GM18526 (cell line): ENCODE measurements around the gene YLPM1.

ENCODE experiments used
- POLR2A ChIP-seq: IDR thresholded peaks from 3 replicates; pipeline ENCODE4 v1.6.1; 2011; ENCODE audit not compliant: insufficient read length; ENCODE audit errors: extremely low read depth

Gene YLPM1

DNA sequence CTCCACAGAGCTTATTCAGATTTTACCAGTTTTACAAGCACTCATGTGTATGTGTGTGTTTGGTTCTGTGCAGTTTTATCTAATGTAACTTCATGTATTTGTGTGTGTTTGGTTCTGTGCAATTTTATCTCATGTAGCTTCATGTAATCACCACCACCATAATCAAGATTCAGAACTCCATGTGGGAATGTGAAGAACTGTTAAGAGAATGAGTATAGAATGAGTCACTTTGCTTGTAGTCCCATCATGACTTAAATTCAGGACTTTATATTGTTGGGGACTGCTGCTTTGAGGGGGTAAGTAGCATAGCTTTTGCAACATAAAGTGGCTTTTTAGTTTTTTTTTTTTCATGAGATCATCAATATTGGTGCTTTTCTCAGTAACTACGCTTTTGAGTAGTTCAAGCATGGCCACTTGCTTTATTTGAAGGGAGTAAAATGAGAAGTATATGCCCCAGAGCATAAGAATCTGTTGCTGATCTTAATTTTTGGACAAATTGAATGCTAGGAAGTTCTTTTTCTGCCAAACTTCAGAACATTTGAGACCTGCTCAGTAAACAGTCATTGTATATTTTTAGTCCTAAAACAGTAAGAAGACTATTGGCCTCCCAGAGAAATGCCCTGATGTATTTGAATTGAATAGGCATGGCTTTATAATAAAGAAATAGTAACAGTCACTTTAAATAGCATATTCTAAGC lies 84.0 kb downstream of the YLPM1 start:
- TF ChIP-seq POLR2A: no peak

DNA sequence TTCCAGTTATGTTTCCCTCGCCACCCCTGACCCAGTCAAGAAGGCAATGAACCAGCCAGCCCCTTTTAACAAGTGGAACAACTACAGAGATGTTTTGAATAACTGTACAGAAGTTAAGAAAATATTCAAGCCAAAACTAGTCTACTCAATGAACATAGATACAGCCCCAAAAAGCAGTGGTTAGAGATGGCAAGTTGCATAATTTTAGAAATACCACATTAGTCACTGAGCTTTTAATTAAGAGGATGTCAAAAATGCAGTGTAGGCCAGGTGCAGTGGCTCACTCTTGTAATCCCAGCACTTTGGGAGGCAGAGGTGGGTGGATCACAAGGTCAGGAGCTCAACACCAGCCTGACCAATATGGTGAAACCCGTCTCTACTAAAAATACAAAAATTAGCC lies 85.7 kb downstream of the YLPM1 start:
- TF ChIP-seq POLR2A: no peak

DNA sequence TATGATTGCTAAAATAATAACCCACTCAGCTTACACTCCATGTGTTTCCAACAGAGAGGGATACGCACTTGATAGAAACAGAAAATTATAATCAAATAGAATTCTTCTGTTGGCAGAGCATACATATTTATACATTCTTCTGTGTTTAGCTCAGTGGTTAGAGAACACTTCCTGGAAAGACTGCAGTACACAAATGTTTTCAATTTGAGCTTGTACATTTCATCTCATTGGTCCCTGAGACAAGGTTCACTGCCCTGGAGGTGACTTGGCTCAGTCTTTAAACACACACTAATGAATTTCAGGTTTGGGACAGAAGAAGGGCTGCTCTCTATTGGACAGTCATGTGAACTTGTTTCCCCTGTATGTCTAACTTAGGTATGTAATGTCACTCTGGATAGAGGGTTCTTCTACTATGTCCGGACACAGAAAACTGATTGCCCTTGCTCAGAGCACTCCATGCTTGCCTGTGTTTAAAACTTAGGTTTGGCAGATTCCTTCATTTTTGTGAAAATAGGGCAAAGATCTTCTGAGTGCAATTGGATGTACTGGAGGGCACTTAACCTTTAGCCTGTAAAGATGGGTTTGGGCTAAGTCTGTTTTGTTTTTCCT lies 89.9 kb downstream of the YLPM1 start:
- TF ChIP-seq POLR2A: no peak

DNA sequence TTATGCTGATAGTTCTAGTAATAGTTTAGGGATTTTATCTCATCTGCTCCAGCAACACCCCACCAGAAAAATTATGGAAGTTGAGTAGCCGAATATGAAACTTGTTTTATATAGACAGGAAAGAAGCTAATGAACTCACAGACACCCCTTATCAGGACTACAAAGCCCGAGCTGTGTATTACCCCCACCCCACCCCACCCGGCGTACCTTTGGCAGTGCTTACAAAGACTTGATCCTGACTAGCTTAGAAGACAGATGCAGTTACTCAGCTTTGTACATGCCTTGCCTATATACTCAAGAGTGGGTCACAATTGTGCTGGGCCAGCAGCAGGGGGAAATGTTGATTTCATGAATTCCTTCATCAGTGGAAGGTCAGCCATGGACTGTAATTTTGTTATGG lies 90.5 kb downstream of the YLPM1 start:
- TF ChIP-seq POLR2A: no peak

DNA sequence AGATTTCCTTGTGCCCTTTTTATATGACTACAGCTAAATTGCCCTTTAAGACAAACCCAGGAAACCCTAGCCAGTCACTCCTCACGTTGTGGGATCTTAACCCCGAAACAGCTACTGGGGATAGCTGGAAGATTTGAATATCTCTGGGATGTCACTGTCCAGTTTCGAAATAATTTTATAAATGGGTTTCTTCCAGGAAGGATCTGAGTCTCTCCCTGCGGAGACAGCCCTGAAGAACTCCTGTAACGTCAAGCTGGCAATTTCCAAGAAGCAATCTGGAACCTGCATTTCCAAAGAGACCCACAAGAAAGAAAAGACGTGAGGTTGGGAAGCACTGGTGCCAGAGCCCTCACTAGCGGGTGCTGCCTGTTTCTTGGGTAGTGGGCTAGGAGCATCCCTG lies 91.9 kb downstream of the YLPM1 start:
- TF ChIP-seq POLR2A: no peak

DNA sequence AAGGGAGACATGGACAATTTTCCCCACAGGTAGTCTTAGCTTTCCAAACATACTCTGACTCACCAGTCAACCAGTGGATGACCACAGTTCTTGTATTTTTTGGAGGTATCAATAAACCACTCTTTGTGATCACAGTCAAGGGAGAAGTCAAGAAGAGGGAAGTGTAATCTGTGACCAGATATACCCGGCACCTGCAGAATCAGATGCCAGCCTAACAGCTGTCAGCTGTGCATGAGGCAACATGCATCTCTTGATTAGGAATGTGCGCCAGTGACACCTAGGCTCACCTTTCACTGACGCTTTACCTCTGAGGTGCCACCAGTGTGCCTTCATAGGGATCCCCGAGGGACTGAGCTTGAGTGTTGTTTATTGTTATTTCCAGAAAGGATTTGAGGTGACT lies 92.8 kb downstream of the YLPM1 start:
- no peak for TF ChIP-seq POLR2A

DNA sequence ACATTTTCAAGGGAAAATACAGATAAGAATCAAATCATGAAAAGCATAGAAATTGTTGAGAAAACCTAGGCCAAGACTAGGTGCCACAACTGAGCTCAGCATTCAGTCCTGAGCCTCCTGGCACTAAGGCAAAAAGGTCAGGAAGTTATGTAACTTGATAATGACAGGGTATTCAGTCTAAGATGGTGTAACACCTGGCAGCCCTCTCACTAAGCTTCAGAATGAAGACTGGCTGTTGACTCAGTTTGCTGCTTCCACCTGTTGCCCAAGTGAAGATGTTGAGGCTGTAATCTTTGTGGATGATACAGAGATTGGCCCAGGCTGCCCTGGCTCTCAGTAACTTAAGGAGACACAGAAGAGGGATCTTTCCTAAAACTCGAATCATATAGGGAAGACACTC lies 93.2 kb downstream of the YLPM1 start:
- no peak for TF ChIP-seq POLR2A

DNA sequence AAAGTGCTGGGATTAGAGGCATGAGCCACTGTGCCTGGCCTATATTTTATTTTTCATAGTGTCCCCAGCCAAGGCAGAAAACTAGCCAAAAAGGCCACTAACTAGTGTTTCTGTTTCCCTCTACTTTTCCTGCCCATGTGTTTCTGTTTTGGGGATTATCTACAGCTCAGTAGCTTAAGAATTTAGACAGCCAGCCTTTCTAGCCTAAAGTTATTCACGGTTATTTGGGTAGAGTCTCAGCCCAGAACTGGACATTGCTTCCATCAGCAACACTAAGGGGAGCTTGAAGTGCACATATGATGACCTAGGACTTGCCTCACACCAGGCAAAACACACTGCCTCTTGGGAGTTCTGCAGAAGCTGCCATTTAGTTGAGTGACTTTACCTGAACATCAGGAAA lies 94.9 kb downstream of the YLPM1 start:
- TF ChIP-seq POLR2A: no peak

DNA sequence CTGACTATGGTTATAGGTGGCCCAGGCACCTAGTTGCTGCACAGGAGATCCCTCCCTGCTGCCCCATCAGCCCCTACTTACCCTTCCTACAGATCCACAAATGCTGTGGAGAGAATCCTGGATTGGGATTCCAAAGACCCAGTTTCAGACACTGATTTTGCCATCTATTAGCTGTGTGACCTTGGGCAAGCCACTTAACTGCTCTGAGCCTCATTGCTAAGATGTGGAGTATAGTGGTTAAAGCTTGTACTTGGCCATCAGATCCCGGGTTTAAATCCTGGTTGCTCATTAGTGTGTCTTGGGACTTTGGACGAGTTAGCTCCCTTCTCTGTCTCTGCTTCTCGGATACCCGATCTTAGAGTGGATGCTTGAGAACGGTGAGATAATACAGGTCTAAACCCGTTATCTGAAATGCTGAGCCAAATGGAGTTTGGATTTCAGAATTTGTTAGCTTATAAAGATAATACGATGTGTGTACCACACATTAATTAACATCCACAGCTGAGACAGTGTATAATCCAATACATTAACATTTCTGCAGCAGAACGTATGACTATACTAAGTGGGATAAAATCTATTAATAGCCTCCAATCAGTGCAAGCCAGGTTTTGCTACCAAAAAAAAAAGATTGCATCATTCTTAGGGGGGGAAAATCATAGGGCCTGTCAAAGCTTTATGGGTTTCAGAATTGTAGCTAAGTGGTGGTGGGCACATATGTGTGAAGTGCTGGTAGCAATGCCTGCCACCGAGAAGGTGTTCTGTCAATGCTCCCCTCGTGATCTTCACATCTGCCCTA lies 96.8 kb downstream of the YLPM1 start:
- no peak for TF ChIP-seq POLR2A

DNA sequence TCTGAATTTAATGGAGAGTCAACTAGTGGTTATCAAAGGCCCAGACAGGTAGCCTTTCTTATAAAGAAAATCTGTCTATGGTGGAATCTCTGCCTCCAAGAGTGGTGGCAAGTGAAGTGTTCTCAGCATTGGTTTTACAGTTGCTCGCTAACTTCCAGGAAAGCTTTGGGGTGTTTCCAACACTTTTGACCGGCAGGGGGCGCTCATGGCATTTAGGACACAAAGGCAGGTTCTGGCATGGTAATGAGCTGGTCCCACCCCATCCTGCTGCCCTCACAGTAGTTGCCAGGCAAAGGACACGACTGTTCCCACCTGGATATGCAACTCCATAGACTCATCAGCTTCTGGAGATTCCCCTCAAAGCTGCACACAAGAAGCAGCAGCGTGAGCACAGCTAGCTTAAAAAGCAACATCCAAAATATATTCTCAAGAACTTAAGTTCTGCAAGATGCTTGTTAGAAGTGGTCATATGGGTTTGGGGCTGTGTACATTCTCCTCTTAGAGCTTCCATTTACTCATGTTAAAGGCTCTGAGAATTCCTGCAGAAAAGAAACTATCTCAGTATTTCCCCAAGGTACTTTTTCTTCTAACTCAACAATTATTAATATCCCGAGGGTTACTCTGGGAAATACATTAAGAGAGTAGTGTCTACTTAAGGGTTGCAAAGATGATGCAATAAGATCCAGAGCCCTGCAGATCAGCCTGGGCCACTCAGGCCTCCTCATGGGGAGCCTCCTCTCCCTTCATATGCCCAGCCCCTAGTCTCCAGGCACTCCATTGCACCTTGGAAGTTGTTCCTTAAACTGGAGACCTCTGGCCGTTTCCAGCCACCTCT lies 98.0 kb downstream of the YLPM1 start:
- no peak for TF ChIP-seq POLR2A

DNA sequence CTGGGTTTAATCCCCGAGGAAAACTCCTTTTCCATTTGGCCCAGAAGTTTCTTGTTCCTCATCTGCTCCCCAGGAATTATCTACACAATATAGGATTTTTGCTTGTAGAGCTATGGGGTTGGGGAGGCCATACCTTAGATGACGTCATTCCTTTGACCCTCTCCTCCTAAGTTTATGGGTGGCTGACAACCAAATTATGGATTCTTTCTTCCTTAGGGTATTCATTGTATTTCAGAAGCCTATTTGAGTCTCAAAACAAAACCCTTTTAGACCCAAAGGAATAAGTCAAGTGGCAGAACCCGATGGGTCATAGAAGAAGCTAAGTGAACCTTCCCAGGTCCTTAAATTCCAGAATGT lies 98.6 kb downstream of the YLPM1 start:
- TF ChIP-seq POLR2A: no peak

DNA sequence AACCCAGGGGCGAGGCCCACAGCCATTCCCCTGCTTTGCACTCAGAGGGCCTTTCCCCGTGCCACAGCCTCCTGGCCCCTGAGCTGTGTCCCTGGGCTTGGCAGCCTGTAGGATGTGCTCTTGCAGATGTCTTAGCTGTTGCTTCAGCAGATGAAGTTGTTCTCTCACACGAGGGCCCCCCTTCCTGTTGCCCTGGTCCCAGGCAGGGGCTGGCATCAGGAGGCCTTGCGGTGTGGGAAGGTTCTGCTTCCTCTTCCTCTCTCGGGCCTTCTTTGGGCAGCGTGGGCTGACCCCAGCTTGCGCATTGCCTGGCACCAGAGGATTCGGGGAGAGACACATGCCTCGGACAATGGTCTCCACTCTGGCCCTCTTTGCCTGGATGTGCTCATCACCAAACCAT lies 100.2 kb downstream of the YLPM1 start:
- no peak for TF ChIP-seq POLR2A

DNA sequence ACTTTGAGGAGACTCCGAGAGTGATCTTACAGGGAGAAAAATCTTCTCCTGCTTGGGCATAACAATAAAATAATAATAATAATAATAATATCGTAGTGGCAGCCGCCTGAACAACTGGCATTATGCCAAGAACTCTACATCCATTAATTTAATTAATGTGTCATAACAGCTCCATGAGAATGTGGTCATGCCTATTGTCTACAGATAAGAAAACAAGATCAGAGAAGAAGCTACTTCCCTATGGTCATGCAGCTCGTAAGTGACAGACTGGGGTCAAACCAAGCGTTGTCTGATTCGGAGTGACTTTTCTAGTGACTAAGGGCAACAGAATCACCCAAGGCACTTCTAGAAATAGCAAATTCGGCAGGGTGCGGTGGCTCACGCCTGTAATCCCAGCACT lies 101.1 kb downstream of the YLPM1 start:
- no peak for TF ChIP-seq POLR2A

DNA sequence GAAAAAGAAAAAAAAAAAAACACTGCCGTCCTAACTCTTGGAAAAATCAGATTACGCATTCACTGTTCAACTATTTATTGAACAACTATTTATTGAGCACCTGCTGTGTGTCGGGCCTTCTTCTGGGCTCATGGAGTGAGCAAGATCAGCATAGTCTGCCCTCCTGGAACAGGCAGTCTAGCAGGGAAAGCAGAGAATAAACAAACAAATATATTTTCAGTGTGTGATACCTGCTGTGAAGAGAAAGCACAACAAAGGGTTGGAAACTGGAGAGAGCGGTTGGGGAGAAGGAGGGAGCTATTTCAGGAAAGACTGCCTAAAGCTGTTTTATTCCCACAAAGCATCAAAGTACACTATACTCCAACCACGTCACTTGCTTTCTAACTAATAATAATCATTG lies 102.0 kb downstream of the YLPM1 start:
- TF ChIP-seq POLR2A: no peak

DNA sequence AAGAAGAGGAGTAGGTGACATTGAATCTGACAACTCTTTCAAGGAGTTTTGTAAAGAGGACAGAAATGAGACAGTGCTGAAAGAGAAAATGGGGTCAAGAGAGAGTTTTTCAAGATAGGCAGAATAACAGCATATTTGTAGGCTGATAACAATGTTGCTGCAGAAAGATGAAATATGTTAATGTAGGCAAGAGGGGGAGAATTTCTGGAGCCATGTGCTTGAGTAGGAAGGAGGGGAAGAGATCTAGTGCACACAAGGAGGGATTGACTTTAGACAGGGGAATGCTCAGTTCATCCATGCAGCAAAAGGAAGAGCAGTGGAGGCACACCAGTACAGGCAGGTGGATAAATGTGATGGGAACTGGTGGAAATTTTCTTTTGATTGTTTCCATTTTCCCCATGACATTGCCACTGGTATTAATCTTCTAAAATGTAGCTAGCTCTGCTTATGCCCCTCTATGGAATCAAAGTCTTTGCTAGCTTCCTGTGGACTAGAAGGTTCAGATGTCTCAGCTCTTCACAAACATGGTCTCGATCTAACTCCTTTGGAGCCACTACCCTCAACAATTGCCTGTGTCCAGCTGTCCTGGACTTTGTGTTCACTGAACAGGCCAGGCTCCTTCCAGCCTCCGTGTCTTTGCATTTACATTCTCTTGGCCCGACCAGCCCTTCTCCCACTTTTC lies 103.7 kb downstream of the YLPM1 start:
- TF ChIP-seq POLR2A: no peak

DNA sequence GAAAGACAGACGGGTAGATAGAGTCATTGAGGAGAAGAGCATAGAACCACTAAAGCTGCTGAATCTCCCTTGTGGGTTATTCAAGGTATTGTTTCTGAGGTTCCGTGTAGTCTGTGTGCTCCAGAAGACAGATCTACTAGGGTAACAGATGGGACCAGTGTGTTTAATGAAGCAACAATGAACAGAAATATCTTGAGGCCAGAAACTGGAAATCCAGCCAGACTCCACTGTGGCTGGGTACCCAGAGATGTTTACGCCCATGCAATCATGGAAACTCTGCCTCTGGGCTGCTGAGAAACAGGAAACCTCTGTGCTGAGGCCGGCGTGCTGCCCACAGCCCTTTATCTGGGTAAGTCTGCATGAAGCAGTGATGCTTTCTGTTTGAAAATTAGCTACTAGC lies 104.6 kb downstream of the YLPM1 start:
- TF ChIP-seq POLR2A: no peak

DNA sequence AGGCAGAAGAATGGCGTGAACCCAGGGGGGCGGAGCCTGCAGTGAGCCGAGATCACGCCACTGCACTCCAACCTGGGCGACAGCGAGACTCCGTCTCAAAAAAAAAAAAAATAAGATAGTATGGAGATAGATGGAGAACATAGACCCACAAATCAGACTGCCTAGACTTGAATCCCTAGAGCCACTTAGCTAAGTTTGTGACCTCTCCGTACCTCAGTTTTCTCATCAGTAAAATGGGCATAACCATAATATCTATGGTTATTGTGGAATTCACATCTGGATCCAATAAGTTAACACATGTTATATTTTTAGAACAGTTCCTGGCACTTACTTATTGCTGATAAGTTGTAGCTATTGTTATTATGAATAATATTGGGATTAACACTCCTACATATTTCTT lies 105.6 kb downstream of the YLPM1 start:
- TF ChIP-seq POLR2A: no peak
